H9 (cell line): ENCODE results near the gene ADM. TPM values are rescaled to one million over a fixed set of nuclear protein-coding genes. Genes with fewer than 3 reads are reported as not detected.
A peak's percentile ranks its signal among the peaks of the same experiment; 100 is the strongest.

ENCODE experiments used
- DNase-seq: peaks from one replicate; pipeline ENCODE4 v3.0.0-alpha.2; 2017
- H2AFZ ChIP-seq: one replicate; pipeline ENCODE4 v1.6.1; 2013; ENCODE audit warnings: mild to moderate bottlenecking, low read length, control low read depth, moderate library complexity
- H2AK5ac ChIP-seq: 2 replicates; pipeline ENCODE4 v1.6.1; 2013; ENCODE audit warnings: low read length, control low read depth, mixed read lengths; ENCODE audit not compliant: insufficient read length
- H2BK120ac ChIP-seq: one replicate; pipeline ENCODE4 v1.6.1; 2013; ENCODE audit warnings: low read depth, mild to moderate bottlenecking, low read length, control low read depth, inconsistent platforms; ENCODE audit not compliant: poor library complexity, severe bottlenecking
- H2BK12ac ChIP-seq: 2 replicates; pipeline ENCODE4 v1.6.1; 2013; ENCODE audit warnings: low read length, control low read depth, mixed read lengths, low read depth; ENCODE audit not compliant: insufficient read length
- H2BK15ac ChIP-seq: 2 replicates; pipeline ENCODE4 v1.6.1; 2013; ENCODE audit warnings: low read depth, low read length, control low read depth
- H2BK20ac ChIP-seq: one replicate; pipeline ENCODE4 v1.6.1; 2013; ENCODE audit warnings: low read depth, mild to moderate bottlenecking, low read length, control low read depth, inconsistent platforms; ENCODE audit not compliant: poor library complexity, severe bottlenecking
- H2BK5ac ChIP-seq: 2 replicates; pipeline ENCODE4 v1.6.1; 2013; ENCODE audit warnings: low read length, control low read depth, mixed read lengths; ENCODE audit not compliant: insufficient read length
- H3K14ac ChIP-seq: 2 replicates; pipeline ENCODE4 v1.6.1; 2013; ENCODE audit warnings: low read length, control low read depth; ENCODE audit not compliant: insufficient read depth
- H3K18ac ChIP-seq: 2 replicates; pipeline ENCODE4 v1.6.1; 2013; ENCODE audit warnings: low read depth, mild to moderate bottlenecking, mixed read lengths, low read length, control low read depth; ENCODE audit not compliant: insufficient read length
- H3K23ac ChIP-seq: 2 replicates; pipeline ENCODE4 v1.6.1; 2013; ENCODE audit warnings: low read length, control low read depth, mixed read lengths, low read depth; ENCODE audit not compliant: insufficient read length
- H3K23me2 ChIP-seq: 2 replicates; pipeline ENCODE4 v1.6.1; 2013; ENCODE audit warnings: low read depth, mild to moderate bottlenecking, mixed read lengths, low read length, control low read depth; ENCODE audit not compliant: insufficient read length, poor library complexity, severe bottlenecking
- H3K27ac ChIP-seq: 2 replicates; pipeline ENCODE4 v1.5.1; 2013; ENCODE audit warnings: low read length, control low read depth, mixed read lengths, low read depth; ENCODE audit not compliant: insufficient read length
- H3K27me3 ChIP-seq: 2 replicates; pipeline ENCODE4 v1.6.1; 2013; ENCODE audit warnings: low read length, control low read depth, inconsistent platforms; ENCODE audit not compliant: insufficient read depth
- H3K4ac ChIP-seq: 2 replicates; pipeline ENCODE4 v1.6.1; 2013; ENCODE audit warnings: low read depth, mild to moderate bottlenecking, control low read depth, inconsistent platforms, low read length, moderate library complexity
- H3K4me1 ChIP-seq: 2 replicates; pipeline ENCODE4 v1.6.1; 2013; ENCODE audit warnings: low read length, control low read depth, inconsistent platforms; ENCODE audit not compliant: insufficient read depth
- H3K4me2 ChIP-seq: 2 replicates; pipeline ENCODE4 v1.6.1; 2013; ENCODE audit warnings: low read length, control low read depth, mixed read lengths; ENCODE audit not compliant: insufficient read length, insufficient read depth
- H3K56ac ChIP-seq: 2 replicates; pipeline ENCODE4 v1.6.1; 2013; ENCODE audit warnings: low read depth, mild to moderate bottlenecking, mixed read lengths, low read length, control low read depth; ENCODE audit not compliant: insufficient read length
- H3K79me1 ChIP-seq: 2 replicates; pipeline ENCODE4 v1.6.1; 2013; ENCODE audit warnings: low read depth, mild to moderate bottlenecking, moderate library complexity, low read length, control low read depth, inconsistent platforms; ENCODE audit not compliant: insufficient read depth, poor library complexity, severe bottlenecking
- H3K79me2 ChIP-seq: 2 replicates; pipeline ENCODE4 v1.6.1; 2013; ENCODE audit warnings: low read length, control low read depth, inconsistent platforms; ENCODE audit not compliant: insufficient read depth
- H3K9ac ChIP-seq: 2 replicates; pipeline ENCODE4 v1.6.1; 2013; ENCODE audit warnings: low read length, control low read depth, mixed read lengths; ENCODE audit not compliant: insufficient read length; ENCODE audit errors: extremely low read depth
- H3K9me3 ChIP-seq: one replicate; pipeline ENCODE4 v1.6.1; 2013; ENCODE audit warnings: low read depth, low read length, inconsistent platforms; ENCODE audit not compliant: control insufficient read depth
- H3T11ph ChIP-seq: one replicate; pipeline ENCODE4 v1.6.1; 2013; ENCODE audit warnings: mild to moderate bottlenecking, low read length, control low read depth, inconsistent platforms
- H4K20me1 ChIP-seq: one replicate; pipeline ENCODE4 v1.6.1; 2013; ENCODE audit not compliant: control insufficient read depth, insufficient read length, insufficient read depth
- H4K5ac ChIP-seq: 2 replicates; pipeline ENCODE4 v1.6.1; 2013; ENCODE audit warnings: low read depth, mild to moderate bottlenecking, mixed read lengths, low read length, control low read depth; ENCODE audit not compliant: insufficient read length
- H4K8ac ChIP-seq: replicated peaks from 2 replicates; pipeline ENCODE4 v1.6.1; 2013; ENCODE audit warnings: low read length, control low read depth, mixed read lengths, low read depth; ENCODE audit not compliant: insufficient read length
- H4K91ac ChIP-seq: 2 replicates; pipeline ENCODE4 v1.6.1; 2013; ENCODE audit warnings: low read depth, mild to moderate bottlenecking, moderate library complexity, mixed read lengths, low read length, control low read depth; ENCODE audit not compliant: insufficient read length
- H3K27ac Mint-ChIP-seq, 3 experiments: 2 replicates in 2 of 3; 3 replicates in 1 of 3; pipeline ENCODE4 v1.8.0; 2020 to 2021; ENCODE audit warnings: mixed read lengths in 3 of 3, mild to moderate bottlenecking in 1 of 3, moderate library complexity in 1 of 3
- H3K27me3 Mint-ChIP-seq: 2 replicates; pipeline ENCODE4 v1.8.0; 2021; ENCODE audit warnings: low read depth, mild to moderate bottlenecking, moderate library complexity, mixed read lengths
- H3K36me3 Mint-ChIP-seq, 3 experiments: 2 replicates in 2 of 3; 3 replicates in 1 of 3; pipeline ENCODE4 v1.8.0; 2020 to 2021; ENCODE audit warnings: low read depth in 3 of 3, mixed read lengths in 3 of 3; ENCODE audit not compliant: insufficient read depth in 1 of 3
- H3K4me1 Mint-ChIP-seq, 2 experiments: 2 replicates each; pipeline ENCODE4 v1.8.0; 2020; ENCODE audit warnings: mixed read lengths in 2 of 2
- H3K4me3 Mint-ChIP-seq, 2 experiments: 2 replicates in 1 of 2; 3 replicates in 1 of 2; pipeline ENCODE4 v1.8.0; 2020 to 2021; ENCODE audit warnings: mild to moderate bottlenecking in 2 of 2, mixed read lengths in 2 of 2, moderate library complexity in 1 of 2
- H3K9me3 Mint-ChIP-seq, 2 experiments: 2 replicates in 1 of 2; 3 replicates in 1 of 2; pipeline ENCODE4 v1.8.0; 2020; ENCODE audit warnings: mild to moderate bottlenecking in 2 of 2, mixed read lengths in 2 of 2, moderate library complexity in 1 of 2
- CTCF ChIP-seq: fragments of 200-600 bp; sonication (generic); conservative IDR thresholded peaks from 3 replicates; pipeline ENCODE4 v1.8.0; 2021; ENCODE audit warnings: antibody characterized with exemption, mild to moderate bottlenecking
- WGBS: extraction: QIAGEN DNeasy Blood & Tissue Kit; methylation state at CpG from one replicate; pipeline ENCODE4 v1.1.7; 2013; ENCODE audit warnings: missing lambda C conversion rate, low lambda C conversion rate, mixed read lengths; ENCODE audit not compliant: insufficient read length; ENCODE audit errors: extremely low coverage; 5-methylcytosine and 5-hydroxymethylcytosine counted together
- total RNA-seq: library from RNA; stranded (reverse); gene quantifications from 2 replicates; pipeline ENCODE4 v1.2.1, GENCODE V29; 2021

The ADM gene
- total RNA-seq, 1 experiment from 2014 or later: 99.1 TPM

GRCh38 chr11:10349806-10350205 is 44.9 kb downstream of the ADM start:
- no peaks in the 10 kb centered on the region for H3K9me3 Mint-ChIP-seq
- Histone ChIP-seq H3K23me2 (no peaks in the 10 kb centered on the region), H3K4ac (no peak overlapping the region), H3K14ac (no peak overlapping the region), H2BK12ac (no peak overlapping the region), H3K23ac (no peak overlapping the region), H3K79me1 (no peaks in the 10 kb centered on the region), H2BK20ac (no peak overlapping the region), H3K9ac (no peak overlapping the region), H3K56ac (no peak overlapping the region), H3K18ac (no peak overlapping the region), H3K9me3 (no peaks in the 10 kb centered on the region), H2AFZ (no peak overlapping the region), H2BK120ac (peak overlapping the region; percentile 19), H3T11ph (no peak overlapping the region), H2BK15ac (no peak overlapping the region), H3K4me2 (no peak overlapping the region), H2BK5ac (no peak overlapping the region), H4K8ac (no peak overlapping the region), H3K4me1 (peaks cover 14% of the 10 kb centered on the region), H3K79me2 (no peaks in the 10 kb centered on the region), H4K91ac (no peak overlapping the region), H4K5ac (peak overlapping the region; percentile 57), H4K20me1 (no peaks in the 10 kb centered on the region), H3K27ac (peak overlapping the region; percentile 52), H2AK5ac (peak overlapping the region; percentile 90), H3K27me3 (no peaks in the 10 kb centered on the region)
- peak overlapping the region; percentile 16 to 66 (median 41); a peak in 3 of 7 replicates for H3K27ac Mint-ChIP-seq
- no peak overlapping the region for H3K4me3 Mint-ChIP-seq
- WGBS: no CpG with 5 or more reads among the region's 1 CpG
- H3K4me1 Mint-ChIP-seq: peaks cover 48 to 57% of the 10 kb centered on the region in 2 experiments
- H3K36me3 Mint-ChIP-seq: peaks cover 0 to 4% (median 0%) of the 10 kb centered on the region in 3 experiments; a peak in 1 of 7 replicates
- peaks cover 13% of the 10 kb centered on the region for H3K27me3 Mint-ChIP-seq
- DNase-seq: no peak
- no peak for TF ChIP-seq CTCF
